ENCODE data around the gene TBC1D25. TPM values are rescaled to one million over a fixed set of nuclear protein-coding genes. Genes with fewer than 3 reads are reported as not detected.

TBC1D25 gene
- total and polyA plus RNA-seq, 2 of the 4 experiments (the other 2 are of a cell fraction): 11.3 to 15.9 TPM

DNA sequence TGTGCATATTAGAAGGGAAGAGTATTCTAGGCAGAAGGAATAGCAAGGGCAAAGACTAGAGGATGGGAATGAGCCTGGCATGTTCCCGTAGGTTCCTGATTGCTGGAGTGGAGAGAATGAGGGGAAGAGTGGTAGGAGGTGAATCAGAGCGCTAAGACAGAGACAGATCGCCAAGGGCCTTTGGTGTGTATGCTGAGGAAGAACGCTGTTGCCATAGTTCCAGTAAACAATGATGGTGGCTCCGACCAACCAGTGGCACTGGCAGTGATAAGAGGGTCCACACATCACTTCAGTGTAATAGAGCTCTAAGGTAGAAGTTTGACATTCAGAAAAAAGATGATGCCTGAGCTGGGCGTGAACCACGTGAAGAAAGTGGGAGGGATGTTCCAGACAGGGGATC, 966 bp downstream of the TBC1D25 start:
- Histone ChIP-seq H2AFZ (replicated peaks; ENCODE audit: low read length, poor library complexity) (no peak overlapping the region), H3K23ac (ENCODE audit: low read depth, low read length) (no peak overlapping the region; the same call in 1 of the 2 replicates), H3K14ac (replicated peaks; ENCODE audit: low read depth, low read length) (peak overlapping the region; percentile 59; the same call in 1 of the 2 replicates), H3K36me3 (ENCODE audit: control insufficient read depth, insufficient read depth, low read length) (peaks cover 6% of the 10 kb centered on the region), H2AK5ac (ENCODE audit: low read depth, low read length) (no peak overlapping the region; the same call in 1 of the 2 replicates), H3K18ac (ENCODE audit: low read depth, low read length) (no peak overlapping the region), H3K4ac (ENCODE audit: low read depth, low read length) (no peak overlapping the region), H4K20me1 (ENCODE audit: insufficient read depth, low read length) (peaks cover 9% of the 10 kb centered on the region; the same call in 1 of the 2 replicates), H3K79me1 (ENCODE audit: low read depth in 1 of 2, low read length in 2 of 2) (peaks cover 7 to 14% of the 10 kb centered on the region in 2 experiments), H3K9ac (ENCODE audit: low read depth, low read length) (no peak overlapping the region), H4K8ac (ENCODE audit: low read depth in 2 of 2, low read length in 2 of 2) (no peak overlapping the region; a peak in 1 of 4 replicates), H2BK20ac (ENCODE audit: low read depth, low read length) (no peak overlapping the region), H3K9me1 (ENCODE audit: insufficient read depth, low read length) (peaks cover 5% of the 10 kb centered on the region; the same call in 1 of the 2 replicates), H3K4me1 (ENCODE audit: control insufficient read depth, insufficient read depth, low read length) (no peaks in the 10 kb centered on the region), H3K9me3 (ENCODE audit: control insufficient read depth, insufficient read depth, low read length) (no peaks in the 10 kb centered on the region), H3K56ac (ENCODE audit: extremely low read depth, insufficient read depth, low read length) (no peak overlapping the region), H3K4me2 (ENCODE audit: low read depth, low read length) (peak overlapping the region; percentile 63), H4K91ac (ENCODE audit: insufficient read depth, low read depth, low read length) (no peak overlapping the region), H2BK15ac (ENCODE audit: low read depth, low read length) (no peak overlapping the region), H3K27me3 (ENCODE audit: control insufficient read depth, insufficient read depth, low read length) (no peaks in the 10 kb centered on the region), H2AK9ac (replicated peaks; ENCODE audit: low read depth, low read length, poor library complexity) (peak overlapping the region; percentile 83), H2BK5ac (ENCODE audit: low read depth, low read length, poor library complexity, severe bottlenecking) (no peak overlapping the region), H4K5ac (ENCODE audit: low read depth, low read length) (no peak overlapping the region), H3K27ac (ENCODE audit: insufficient read depth, low read length) (no peak overlapping the region), H2BK120ac (ENCODE audit: low read depth, low read length) (no peak overlapping the region), H3K4me3 (ENCODE audit: insufficient read depth, low read depth, low read length) (peak overlapping the region; percentile 89; the same call in 1 of the 2 replicates)
- dilution Hi-C loops (cut with HindIII; ENCODE audit: low sequenced_read_pairs, unreplicated experiment) (no loop called here), in situ Hi-C loops (cut with MboI; ENCODE audit: low sequenced_read_pairs) (no loop called here), intact Hi-C loops (cut with micrococcal nuclease) (no loop called here)
- 81% methylated on average over 3 of the region's 7 CpGs; no CpG with 5 or more reads in 1 of the 2 experiments for WGBS, 2 experiments (ENCODE audit: extremely low coverage in 2 of 2, insufficient read length in 1 of 2)
- ChIA-PET POLR2A (ENCODE audit: unreplicated experiment) (no interaction called here), CTCF (no interaction called here)
- no TSS peak for BruUV-seq (replicated peaks)
- TF ChIP-seq RFX5 (IDR thresholded peaks at IDR 0.05; ENCODE audit: low read depth, low read length): no peak
- TF ChIP-seq RAD21 (IDR thresholded peaks at IDR 0.05; ENCODE audit: low read length): no peak
- TF ChIP-seq, protein P1, sequence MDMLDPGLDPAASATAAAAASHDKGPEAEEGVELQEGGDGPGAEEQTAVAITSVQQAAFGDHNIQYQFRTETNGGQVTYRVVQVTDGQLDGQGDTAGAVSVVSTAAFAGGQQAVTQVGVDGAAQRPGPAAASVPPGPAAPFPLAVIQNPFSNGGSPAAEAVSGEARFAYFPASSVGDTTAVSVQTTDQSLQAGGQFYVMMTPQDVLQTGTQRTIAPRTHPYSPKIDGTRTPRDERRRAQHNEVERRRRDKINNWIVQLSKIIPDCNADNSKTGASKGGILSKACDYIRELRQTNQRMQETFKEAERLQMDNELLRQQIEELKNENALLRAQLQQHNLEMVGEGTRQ (IDR thresholded peaks at IDR 0.05; ENCODE audit: low read depth, low read length): no peak
- TF ChIP-seq, protein P2, sequence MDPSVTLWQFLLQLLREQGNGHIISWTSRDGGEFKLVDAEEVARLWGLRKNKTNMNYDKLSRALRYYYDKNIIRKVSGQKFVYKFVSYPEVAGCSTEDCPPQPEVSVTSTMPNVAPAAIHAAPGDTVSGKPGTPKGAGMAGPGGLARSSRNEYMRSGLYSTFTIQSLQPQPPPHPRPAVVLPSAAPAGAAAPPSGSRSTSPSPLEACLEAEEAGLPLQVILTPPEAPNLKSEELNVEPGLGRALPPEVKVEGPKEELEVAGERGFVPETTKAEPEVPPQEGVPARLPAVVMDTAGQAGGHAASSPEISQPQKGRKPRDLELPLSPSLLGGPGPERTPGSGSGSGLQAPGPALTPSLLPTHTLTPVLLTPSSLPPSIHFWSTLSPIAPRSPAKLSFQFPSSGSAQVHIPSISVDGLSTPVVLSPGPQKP (IDR thresholded peaks at IDR 0.05; ENCODE audit: borderline replicate concordance, low read depth, low read length): no peak
- TF ChIP-seq MAZ (IDR thresholded peaks at IDR 0.05; ENCODE audit: borderline replicate concordance, low read depth, low read length): no peak
- TF ChIP-seq FOS (IDR thresholded peaks at IDR 0.05; ENCODE audit: low read depth, low read length): no peak
- TF ChIP-seq MAFK (IDR thresholded peaks at IDR 0.05; ENCODE audit: low read depth, low read length): no peak
- TF ChIP-seq SMC3 (IDR thresholded peaks at IDR 0.05; ENCODE audit: low read depth, low read length): no peak
- no peak for TF ChIP-seq MXI1 (IDR thresholded peaks at IDR 0.05; ENCODE audit: borderline replicate concordance, low read depth, low read length)
- no peak for TF ChIP-seq BHLHE40 (IDR thresholded peaks at IDR 0.05; ENCODE audit: low read depth, low read length)
- TF ChIP-seq, protein P3, sequence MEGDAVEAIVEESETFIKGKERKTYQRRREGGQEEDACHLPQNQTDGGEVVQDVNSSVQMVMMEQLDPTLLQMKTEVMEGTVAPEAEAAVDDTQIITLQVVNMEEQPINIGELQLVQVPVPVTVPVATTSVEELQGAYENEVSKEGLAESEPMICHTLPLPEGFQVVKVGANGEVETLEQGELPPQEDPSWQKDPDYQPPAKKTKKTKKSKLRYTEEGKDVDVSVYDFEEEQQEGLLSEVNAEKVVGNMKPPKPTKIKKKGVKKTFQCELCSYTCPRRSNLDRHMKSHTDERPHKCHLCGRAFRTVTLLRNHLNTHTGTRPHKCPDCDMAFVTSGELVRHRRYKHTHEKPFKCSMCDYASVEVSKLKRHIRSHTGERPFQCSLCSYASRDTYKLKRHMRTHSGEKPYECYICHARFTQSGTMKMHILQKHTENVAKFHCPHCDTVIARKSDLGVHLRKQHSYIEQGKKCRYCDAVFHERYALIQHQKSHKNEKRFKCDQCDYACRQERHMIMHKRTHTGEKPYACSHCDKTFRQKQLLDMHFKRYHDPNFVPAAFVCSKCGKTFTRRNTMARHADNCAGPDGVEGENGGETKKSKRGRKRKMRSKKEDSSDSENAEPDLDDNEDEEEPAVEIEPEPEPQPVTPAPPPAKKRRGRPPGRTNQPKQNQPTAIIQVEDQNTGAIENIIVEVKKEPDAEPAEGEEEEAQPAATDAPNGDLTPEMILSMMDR (conservative IDR thresholded peaks at IDR 0.05; ENCODE audit: low read depth, low read length): no peak
- no peak for TF ChIP-seq CHD1 (IDR thresholded peaks at IDR 0.05; ENCODE audit: low read depth, low read length)
- no peak for TF ChIP-seq POLR2A (IDR thresholded peaks at IDR 0.05; ENCODE audit: low read depth, low read length)
- TF ChIP-seq RCOR1 (IDR thresholded peaks at IDR 0.05; ENCODE audit: insufficient replicate concordance, low read length): no peak
- DNase-seq (no peak), ATAC-seq (ENCODE audit: low read depth) (no peak)

All from IMR-90 (cell line).